ENCODE data around the gene FUCA1. TPM values are rescaled to one million over a fixed set of nuclear protein-coding genes. Genes with fewer than 3 reads are reported as not detected.

FUCA1 gene
- total RNA-seq, 4 donors from 2014 or later: 20.3 to 44.4 (median 23.5) TPM

- TF ChIP-seq POLR2A (IDR thresholded peaks at IDR 0.05) (peak; percentile 76 to 88), POLR2AphosphoS5 (IDR thresholded peaks at IDR 0.05) (peak; percentile 96)
- TF ChIP-seq, protein P1, sequence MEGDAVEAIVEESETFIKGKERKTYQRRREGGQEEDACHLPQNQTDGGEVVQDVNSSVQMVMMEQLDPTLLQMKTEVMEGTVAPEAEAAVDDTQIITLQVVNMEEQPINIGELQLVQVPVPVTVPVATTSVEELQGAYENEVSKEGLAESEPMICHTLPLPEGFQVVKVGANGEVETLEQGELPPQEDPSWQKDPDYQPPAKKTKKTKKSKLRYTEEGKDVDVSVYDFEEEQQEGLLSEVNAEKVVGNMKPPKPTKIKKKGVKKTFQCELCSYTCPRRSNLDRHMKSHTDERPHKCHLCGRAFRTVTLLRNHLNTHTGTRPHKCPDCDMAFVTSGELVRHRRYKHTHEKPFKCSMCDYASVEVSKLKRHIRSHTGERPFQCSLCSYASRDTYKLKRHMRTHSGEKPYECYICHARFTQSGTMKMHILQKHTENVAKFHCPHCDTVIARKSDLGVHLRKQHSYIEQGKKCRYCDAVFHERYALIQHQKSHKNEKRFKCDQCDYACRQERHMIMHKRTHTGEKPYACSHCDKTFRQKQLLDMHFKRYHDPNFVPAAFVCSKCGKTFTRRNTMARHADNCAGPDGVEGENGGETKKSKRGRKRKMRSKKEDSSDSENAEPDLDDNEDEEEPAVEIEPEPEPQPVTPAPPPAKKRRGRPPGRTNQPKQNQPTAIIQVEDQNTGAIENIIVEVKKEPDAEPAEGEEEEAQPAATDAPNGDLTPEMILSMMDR (IDR thresholded peaks at IDR 0.05): no peak
- peaks cover 0 to 27% (median 15%) of the 10 kb centered on the region in 3 donors for H3K4me1 ChIP-seq
- ATAC-seq: peak; percentile 95
- peak within 1 kb of the TSS; percentile 47 to 78 for H3K4me3 ChIP-seq
- peaks cover 0 to 42% of the 10 kb centered on the region in 2 donors for H3K36me3 ChIP-seq
- WGBS, 2 donors (ENCODE audit: low coverage in 1 of 2): 0% methylated on average over 1 to 3 of the region's 82 CpGs
- H3K9me3 ChIP-seq: no peaks in the 10 kb centered on the region
- no peaks in the 10 kb centered on the region for H3K27me3 ChIP-seq
- peak within 1 kb of the TSS; percentile 52 to 94 (median 90) for H3K27ac ChIP-seq
Observed at GRCh38 chr1:23800400-23801337, 67.4 kb downstream of the FUCA1 start, which contains the start of gene GALE. Gene GALE (minus strand): TSS chr1:23800754. CDS start chr1:23799007, 1,747 bp downstream.

DNA sequence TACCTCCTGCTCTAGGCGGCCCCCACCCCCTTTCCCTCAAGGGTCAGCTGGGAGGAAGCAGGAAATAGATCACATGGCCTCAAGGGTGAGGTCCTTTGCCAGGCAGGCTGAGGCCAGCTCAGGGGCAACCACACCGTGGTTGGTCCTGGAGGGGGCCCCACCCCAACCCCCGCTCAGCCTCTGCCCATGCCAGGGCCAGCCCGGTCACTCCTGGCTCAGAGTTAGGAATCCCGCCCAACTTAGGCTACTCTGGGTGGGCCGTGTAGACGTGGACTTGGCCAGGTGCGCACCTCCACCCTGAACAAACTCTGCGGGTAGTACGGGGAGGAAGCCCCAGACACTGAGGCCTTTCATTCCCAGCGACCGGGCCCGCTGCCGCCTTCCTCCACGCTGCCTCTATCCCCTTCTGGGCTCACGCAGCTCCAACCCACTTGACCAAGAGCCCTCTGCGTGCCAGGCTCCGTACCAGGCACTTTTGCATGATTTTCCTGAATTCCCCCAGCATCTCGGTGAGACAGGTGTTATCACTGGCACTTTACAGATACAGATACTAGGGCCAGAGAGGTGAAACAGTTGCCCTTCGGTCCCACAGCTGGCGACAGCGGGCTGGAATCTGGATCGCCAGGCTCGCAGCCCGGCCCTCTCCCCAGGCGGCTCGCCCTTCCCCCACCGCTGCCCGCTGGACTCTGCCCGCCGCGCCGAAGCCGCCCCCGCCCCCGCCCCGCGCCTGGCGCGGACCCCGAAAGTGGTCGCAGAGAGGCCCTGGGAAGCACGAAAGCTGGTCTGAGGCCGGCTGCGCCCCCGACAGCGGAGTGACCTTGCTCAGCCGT is 68.3 kb downstream of the FUCA1 start:
- Histone ChIP-seq H3K27ac (peak overlapping the region; percentile 12 to 94 (median 90)), H3K4me1 (peaks cover 0 to 27% (median 15%) of the 10 kb centered on the region in 3 donors), H3K9me3 (no peaks in the 10 kb centered on the region), H3K27me3 (no peaks in the 10 kb centered on the region), H3K36me3 (peaks cover 0 to 51% of the 10 kb centered on the region in 2 donors), H3K4me3 (peak overlapping the region; percentile 47 to 78)
- 6% methylated on average over 3 of the region's 48 CpGs; no CpG with 5 or more reads in 1 of the 2 donors for WGBS, 2 donors (ENCODE audit: low coverage in 1 of 2)
- TF ChIP-seq, protein P1 (IDR thresholded peaks at IDR 0.05): no peak
- TF ChIP-seq POLR2AphosphoS5 (IDR thresholded peaks at IDR 0.05) (peak; percentile 41), POLR2A (IDR thresholded peaks at IDR 0.05) (peak in 1 of 2 donors; percentile 25)
- ATAC-seq: peak; percentile 26

GRCh38 chr1:23799255-23799569 is 68.9 kb downstream of the FUCA1 start:
- H3K9me3 ChIP-seq: no peaks in the 10 kb centered on the region
- 70% methylated on average over 2 of the region's 7 CpGs; no CpG with 5 or more reads in 1 of the 2 donors for WGBS, 2 donors (ENCODE audit: low coverage in 1 of 2)
- TF ChIP-seq POLR2AphosphoS5 (IDR thresholded peaks at IDR 0.05) (no peak), EP300 (IDR thresholded peaks at IDR 0.05) (no peak), POLR2A (IDR thresholded peaks at IDR 0.05) (no peak)
- TF ChIP-seq, protein P1 (IDR thresholded peaks at IDR 0.05): no peak
- peak overlapping the region in 1 of 2 donors; percentile 78 for H3K4me3 ChIP-seq
- peak overlapping the region in 3 of 4 donors; percentile 87 to 94 (median 93) for H3K27ac ChIP-seq
- H3K27me3 ChIP-seq: no peaks in the 10 kb centered on the region
- no peak for ATAC-seq
- H3K4me1 ChIP-seq: peaks cover 0 to 27% (median 15%) of the 10 kb centered on the region in 3 donors
- peaks cover 0 to 53% of the 10 kb centered on the region in 2 donors for H3K36me3 ChIP-seq

DNA sequence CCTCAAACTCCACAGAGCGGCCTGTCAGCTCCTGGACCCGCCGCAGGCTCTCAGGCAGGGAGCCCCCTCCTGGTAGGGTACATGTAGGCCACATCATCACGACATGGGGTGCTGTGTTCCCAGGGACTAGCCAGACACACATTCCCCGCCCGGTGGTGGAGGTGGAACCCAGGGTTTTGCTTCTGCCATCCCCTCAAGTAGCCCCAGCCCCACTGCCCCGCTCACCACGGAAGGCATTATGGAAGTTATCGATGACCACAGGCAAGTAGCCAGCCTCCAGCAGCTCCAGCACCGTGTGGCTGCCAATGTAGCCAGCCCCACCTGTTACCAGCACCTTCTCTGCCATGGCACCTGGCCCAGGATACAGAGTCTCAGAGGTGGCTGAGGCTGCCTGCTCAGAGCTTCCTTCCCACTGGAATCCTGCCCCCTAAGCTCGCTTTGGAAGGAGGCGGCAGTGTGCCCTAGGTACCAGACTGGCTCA is 69.4 kb downstream of the FUCA1 start:
- Histone ChIP-seq H3K36me3 (peaks cover 0 to 53% of the 10 kb centered on the region in 2 donors), H3K4me1 (peaks cover 0 to 32% (median 15%) of the 10 kb centered on the region in 3 donors), H3K9me3 (no peaks in the 10 kb centered on the region), H3K27me3 (no peaks in the 10 kb centered on the region), H3K27ac (peak overlapping the region in 3 of 4 donors; percentile 87 to 94 (median 93)), H3K4me3 (no peak overlapping the region)
- ATAC-seq: no peak
- TF ChIP-seq, protein P1 (IDR thresholded peaks at IDR 0.05): no peak
- no peak for TF ChIP-seq POLR2A (IDR thresholded peaks at IDR 0.05)
- no peak for TF ChIP-seq POLR2AphosphoS5 (IDR thresholded peaks at IDR 0.05)
- no peak for TF ChIP-seq EP300 (IDR thresholded peaks at IDR 0.05)
- WGBS, 2 donors (ENCODE audit: low coverage in 1 of 2): no CpG with 5 or more reads among the region's 12 CpGs

All from gastroesophageal sphincter (tissue), 4 donors.